Glomerular endothelial cell (primary cell): ENCODE results near the gene PLEKHO2. TPM values are rescaled to one million over a fixed set of nuclear protein-coding genes. Genes with fewer than 3 reads are reported as not detected.
"Not testable (repeated sequence)": the region's sequence is repeated elsewhere in the genome, so short reads cannot be mapped to it uniquely, and the experiment has no call there.

ENCODE experiments used
- DNase-seq: peaks from one replicate; pipeline ENCODE4 v3.0.0-alpha.2; 2011; ENCODE audit warnings: low read depth, low spot score; ENCODE audit errors: extremely low read depth
- total RNA-seq: library from RNA; depleted of rRNA; stranded (reverse); fragments of >200 nt; gene quantifications from 2 replicates; pipeline ENCODE4 v1.2.3, GENCODE V29; 2015

The PLEKHO2 gene, protein sequence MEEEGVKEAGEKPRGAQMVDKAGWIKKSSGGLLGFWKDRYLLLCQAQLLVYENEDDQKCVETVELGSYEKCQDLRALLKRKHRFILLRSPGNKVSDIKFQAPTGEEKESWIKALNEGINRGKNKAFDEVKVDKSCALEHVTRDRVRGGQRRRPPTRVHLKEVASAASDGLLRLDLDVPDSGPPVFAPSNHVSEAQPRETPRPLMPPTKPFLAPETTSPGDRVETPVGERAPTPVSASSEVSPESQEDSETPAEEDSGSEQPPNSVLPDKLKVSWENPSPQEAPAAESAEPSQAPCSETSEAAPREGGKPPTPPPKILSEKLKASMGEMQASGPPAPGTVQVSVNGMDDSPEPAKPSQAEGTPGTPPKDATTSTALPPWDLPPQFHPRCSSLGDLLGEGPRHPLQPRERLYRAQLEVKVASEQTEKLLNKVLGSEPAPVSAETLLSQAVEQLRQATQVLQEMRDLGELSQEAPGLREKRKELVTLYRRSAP
- 54.9 and 72.1 TPM in 2 replicates for total RNA-seq

DNA sequence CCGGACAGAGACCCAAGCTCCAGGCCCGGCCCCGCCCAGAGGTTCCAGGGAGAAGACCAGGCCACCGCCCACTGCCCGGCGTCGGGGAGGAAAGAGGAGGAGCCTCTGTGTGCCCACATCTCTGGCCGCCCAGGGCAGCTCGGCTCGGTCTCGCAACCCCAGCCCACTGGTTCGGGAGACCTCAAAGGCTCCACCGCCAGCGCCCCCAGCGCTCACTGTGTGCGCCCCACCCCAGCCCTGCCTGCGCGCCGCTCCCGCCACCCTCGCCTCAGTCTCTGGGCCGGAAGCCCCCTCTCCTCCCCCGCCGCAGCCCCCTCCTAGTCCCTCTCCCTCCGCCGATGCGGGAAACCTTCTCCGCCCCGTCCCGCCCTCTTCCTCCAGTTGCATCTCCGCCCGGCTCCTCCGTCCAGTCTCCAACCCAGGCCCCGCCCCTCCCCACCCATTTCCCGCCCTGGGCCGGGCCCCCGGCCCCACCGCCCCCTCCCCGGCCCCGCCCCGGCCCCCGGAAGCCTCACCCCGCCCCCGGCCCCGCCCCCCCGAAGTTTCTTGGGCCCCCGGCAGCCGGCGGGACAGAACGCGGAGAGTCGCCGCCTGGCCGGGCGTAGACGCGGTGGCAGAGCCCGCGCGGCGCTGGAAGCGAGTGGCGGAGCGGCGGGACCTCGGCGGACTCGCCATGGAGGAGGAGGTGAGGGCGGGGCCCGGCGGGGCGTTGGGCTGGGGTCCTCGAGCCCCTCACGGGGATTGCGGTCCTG is at the start of gene PLEKHO2:
Gene PLEKHO2 (plus strand): TSS at position 572 of the 752 bp plus-strand sequence. CDS start 102 bp downstream, at position 674.
- DNase-seq, result no peak

DNA sequence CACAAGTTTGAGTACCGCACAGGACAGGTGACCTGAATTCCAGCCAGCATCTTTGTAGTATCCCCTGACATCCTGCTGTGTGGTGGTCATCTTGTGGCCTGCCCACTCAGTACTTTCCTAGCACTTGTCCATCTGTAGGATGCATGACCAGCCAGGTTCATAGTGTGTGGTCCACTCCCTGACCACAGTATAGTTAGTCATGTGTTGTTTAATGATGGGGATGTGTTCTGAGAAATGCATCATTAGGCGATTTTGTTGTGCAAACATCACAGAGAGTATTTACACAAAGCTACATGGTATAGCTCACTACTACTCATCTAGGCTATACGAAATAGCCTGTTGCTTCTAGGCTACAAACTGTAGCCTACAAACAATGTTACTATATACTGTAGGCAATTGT is 49.4 kb upstream of the PLEKHO2 start:
- DNase-seq, result no peak

DNA sequence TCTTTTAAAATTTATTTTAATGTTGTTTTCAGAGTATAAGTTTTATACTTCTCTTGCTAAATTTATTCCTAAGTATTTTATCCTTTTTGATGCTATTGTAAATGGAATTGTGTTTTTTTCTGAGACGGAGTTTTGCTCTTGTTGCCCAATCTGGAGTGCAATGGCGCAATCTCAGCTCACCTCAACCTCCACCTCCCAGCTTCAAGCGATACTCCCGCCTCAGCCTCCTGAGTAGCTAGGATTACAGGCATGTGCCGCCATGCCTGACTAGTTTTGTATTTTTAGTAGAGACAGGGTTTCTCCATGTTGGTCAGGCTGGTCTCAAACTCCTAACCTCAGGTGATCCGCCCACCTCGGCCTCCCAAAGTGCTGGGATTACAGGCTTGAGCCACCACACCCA is 46.4 kb upstream of the PLEKHO2 start:
- not testable (repeated sequence) for DNase-seq

DNA sequence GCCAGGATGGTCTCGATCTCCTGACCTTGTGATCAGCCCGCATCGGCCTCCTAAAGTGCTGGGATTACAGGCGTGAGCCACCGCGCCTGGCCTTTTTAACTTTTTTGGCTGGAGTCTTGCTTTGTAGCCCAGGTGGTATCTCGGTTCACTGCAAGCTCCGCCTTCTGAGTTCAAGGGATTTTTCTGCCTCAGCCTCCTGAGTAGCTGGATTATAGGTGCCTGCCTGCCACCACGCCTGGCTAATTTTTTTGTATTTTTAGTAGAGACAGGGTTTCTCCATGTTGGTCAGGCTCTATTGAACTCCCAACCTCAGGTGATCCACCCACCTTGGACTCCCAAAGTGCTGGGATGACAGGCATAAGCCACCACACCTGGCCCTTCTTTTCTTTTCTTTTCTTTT is 45.8 kb upstream of the PLEKHO2 start:
- not testable (repeated sequence) for DNase-seq

DNA sequence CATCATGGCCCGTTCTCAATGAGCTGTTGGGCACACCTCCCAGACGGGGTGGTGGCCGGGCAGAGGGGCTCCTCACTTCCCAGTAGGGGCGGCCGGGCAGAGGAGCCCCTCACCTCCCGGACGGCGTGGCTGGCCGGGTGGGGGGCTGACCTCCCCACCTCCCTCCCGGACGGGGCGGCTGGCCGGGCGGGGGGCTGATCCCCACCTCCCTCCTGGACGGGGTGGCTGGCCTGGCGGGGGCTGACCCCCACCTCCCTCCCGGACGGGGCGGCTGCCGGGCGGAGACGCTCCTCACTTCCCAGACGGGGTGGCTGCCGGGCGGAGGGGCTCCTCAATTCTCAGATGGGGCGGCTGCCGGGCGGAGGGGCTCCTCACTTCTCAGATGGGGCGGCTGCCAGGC is 42.8 kb upstream of the PLEKHO2 start:
- not testable (repeated sequence) for DNase-seq

DNA sequence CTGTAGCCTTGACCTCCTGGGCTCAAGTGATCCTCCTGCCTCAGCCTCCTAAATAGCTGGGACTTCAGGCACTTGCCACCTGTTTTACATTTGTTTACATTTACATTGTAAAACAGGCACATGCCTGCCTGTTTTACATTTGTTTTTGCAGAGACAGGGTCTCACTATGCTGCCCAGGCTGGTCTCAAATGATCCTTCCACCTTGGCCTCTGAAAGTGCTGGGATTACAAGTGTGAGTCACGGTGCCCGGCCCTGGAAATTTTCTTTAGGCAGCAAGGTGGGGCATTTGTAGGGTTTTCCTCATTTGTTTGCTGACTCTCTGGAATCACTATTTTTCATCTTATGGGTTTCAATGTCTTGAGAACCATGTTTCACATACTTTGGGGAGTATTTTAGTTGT is 41.2 kb upstream of the PLEKHO2 start:
- DNase-seq, result no peak

DNA sequence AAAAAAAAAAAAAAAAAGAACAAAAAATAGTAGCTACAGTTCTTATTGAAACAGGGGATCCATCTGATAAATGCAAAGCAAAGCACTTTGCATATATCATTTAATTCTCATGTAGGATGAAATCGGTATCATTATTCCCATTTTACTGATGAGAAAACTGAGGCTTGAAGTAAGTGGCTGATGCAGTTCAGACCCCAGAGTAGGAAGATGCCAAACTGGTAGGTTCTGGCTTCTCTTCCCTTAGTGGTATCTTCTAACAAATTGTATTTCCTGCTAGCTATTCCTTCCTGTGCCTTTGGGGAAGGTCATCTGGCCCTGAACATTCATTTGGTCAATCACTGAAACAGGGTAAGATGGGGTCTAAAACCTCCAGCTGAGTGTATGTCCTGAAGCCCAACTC is 38.2 kb upstream of the PLEKHO2 start:
- DNase-seq, result no peak

DNA sequence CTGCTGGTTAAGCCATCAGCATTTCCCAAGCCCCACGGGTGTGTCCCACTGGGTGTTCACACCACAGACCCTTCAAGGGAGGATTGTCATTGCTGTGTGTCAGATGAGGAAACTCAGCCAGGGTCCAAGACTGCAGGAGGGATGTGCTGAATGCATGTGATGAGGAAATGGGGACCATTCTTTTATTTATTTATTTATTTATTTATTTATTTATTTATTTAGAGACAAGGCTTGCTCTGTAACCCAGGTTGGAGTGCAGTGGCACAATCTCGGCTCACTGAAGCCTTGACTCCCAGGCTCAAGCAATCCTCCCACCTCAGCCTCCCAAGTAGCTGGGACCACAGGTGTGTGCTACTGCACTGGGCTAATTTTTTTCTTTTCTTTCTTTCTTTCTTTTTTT is 37.1 kb upstream of the PLEKHO2 start:
- DNase-seq, result no peak

DNA sequence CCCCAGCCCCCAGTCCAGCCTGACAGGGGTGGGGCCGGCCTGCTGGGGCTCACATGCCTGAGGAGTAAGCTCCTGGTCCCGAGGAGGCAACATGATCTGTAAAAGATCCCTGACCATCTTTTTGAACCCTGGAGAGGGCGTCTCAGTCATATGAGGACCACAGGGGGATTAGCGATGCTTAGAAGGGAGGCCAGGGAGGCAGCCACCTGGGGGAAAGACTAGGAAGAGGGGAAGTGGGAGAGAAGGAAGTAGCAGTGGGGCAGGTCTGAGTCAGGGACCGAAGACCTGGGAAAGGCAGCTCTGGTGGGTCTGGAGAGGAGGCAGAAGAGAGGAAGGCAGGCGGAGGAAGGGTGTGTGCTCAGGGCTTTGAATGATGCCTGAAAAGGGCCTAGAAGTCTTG is 35.2 kb upstream of the PLEKHO2 start:
- DNase-seq, result no peak

DNA sequence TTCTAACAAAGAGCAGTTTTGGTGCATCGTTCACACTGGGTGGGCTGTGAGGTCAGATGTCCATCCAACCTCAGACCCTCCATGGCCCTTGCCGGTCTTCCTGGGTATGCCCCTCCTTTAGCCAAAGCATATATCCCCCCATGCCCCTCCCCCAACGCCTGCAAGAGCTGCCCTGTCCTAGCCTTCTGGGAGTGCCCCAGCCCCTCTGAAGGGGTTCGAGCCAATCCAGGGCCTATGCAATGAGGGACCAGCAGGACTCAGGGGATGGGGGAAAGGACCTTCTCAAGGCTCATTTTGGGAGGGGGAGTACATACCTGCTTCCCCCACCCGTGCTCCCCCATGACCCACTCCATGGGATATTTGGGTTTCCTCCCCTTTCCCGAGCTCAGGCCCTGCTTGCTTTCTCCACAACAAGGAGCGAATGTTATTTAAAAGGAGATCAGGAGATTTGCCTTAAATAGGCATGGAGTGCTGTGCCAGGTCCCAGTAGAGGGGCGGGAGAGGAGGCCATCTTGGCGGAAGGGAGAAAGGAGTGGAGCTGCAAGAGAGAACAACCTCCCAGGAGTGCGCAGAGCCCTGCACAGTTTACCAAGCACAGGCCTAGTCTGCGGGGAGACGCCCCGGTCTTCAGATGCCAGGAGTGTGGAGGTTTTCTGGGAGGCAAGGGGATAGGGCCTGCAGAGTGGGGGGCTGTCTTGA is 34.5 kb upstream of the PLEKHO2 start:
- no peak for DNase-seq

DNA sequence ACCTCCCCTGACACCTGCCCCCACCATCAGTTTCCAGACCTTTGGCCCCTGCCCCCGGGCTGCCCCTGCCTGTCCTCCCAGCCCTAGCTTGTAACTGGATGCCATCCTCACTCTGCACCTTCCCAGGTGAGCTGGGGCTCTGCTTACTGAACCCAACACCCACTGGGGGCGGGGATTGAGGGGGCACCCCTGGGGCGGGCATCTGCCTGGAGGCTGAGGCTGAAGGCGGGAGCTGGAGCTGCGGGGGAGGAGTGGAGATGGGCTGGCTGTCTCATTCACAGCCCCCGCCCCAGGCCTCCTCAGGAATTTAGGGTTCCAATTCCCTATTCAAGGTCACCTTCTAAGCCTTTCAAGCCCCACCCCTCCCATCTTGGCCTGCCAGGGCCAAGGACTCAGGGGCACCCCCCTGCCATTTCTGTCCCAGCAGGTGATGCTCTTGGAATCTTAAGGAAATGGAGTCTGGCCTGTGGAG is 33.9 kb upstream of the PLEKHO2 start:
- DNase-seq, result no peak

DNA sequence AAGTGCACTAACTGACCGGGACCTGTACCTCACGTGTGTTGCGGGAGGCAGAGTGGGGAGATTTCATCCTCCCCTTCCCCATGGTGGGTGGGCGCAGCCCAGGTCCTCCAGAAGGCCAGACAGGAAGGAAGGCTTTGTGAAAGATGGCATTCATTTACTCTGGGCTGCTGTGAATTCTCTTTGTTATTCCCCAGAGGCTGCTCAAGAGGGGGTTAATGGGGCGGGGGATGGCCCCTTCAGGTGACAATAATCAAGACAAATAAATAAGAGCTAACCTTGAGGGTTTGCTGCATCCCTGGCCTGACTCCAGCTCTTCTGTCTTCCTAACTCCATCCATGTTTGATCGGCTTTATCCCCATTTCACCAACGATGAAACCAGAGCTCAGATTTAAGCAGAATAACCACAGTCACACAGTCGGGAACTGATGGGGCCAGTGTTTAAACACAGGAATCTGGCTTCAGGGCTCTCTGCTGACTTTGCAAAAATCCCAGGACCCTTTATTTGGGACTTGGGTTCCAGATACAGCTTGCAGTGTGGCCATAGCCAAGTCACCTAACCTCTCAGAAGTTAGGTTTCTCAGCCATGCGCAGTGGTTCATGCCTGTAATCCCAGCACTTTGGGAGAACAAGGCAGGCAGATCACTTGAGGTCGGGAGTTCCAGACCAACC is 32.8 kb upstream of the PLEKHO2 start:
- no peak for DNase-seq

DNA sequence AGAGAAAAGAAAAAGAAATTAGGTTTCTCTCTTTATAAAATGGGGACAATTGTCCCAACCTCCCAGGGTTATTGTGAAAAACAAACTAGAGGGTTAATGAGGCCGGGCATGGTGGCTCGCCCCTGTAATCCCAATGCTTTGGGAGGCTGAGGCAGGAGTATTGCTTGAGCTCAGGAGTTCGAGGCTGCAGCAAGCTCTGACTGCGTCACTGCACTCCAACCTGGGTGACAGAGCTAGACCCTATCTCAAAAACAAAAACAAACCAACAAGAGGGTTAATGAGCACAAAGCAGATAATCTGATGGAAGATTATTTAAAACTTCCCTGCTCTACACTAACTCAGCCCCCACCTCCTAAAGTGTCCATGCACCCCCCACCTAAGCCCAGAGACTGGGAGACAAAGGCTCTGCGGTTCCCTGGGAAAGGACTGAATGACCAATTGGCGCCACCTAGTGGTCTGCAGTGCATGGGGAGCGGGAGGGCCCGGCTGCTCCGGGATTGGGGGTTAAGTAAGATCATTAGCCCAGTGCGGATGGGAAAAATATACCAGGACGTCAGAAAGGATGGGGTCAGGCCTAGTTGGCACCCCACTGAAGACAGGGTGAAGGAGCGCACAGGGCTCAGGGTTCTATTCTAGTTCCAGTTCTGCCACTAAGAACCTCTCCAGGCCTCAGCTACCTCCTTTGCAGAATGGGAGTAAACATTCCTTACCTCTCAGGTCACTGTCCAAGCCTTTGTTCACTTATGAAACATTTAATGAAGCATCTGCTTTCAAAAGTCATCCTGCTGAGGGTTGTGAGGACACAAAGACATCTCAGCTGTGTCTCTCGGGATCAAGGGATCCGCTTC is 31.8 kb upstream of the PLEKHO2 start:
- DNase-seq, result no peak

DNA sequence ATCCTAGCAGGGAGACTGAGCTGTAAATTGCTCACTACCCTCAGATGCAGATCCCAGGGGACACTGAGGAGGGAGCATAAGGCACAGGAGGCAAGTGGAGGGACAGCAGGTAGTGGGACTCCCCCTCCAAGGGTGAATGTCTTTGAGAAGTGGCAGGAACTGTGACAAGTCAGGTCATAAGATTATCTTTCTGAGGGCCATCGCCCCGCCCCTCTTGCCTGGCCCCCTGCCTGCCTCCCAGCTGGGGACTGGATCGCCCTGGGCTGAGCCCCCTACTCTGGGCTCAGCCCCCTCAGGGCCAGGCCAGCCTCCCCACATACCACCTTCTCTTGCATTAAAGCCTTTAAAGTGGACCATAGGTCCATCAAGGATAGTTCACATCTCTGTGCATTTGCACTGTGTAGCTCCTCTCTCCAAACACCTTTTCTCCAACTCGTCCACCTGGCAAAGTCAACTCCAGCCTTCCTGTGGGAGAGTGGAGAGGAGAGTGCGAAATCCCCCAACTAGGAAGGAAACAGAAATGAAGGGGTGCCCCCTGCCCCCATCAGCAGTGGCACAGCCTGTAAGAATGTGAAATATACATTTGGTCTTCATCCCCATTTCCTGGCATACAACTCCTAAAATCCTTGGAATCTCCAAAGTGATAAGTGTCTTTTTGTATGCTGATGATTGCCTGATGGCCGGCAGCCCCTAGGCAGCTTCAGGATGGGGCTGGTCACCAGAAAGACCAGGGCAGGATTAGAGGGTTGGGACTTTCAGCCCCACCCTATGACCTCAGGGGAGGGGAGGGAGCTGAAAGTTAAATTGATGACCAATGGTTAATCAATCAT is 31.0 kb upstream of the PLEKHO2 start:
- no peak for DNase-seq

DNA sequence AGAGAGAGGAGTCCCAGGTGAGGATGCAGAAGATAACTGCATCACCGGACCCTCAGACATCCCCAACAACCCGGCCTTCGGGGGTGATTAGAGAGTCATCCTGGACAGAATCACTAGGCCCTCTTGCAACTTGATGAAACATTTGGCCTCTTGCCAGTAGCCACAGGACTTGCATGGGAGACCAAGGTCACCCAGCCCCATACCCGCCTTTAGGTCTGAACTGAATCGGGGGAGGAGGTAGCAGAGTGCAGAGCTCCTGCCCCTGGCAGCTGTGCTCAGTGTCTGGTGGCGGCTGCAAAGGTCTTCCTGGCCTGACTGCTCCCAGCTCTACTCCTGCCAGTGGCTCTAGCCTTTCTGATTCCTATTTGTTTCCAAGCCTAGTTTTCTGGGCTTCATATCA is 28.6 kb upstream of the PLEKHO2 start:
- DNase-seq, result no peak

DNA sequence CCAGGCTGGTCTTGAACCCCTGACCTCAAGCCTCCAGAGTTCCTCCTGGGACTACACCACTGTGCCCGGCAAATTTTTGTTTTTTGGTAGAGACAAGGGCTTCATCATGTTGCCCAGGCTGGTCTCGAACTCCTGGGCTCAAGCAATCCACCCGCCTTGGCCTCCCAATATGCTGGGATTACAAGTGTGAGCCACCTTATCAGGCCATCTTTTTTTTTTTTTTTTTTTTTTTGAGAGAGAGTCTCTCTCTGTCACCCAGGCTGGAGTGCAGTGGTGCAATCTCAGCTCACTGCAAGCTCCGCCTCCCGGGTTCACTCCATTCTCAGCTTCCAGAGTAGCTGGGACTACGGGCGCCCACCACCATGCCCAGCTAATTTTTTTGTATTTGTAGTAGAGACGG is 27.4 kb upstream of the PLEKHO2 start:
- DNase-seq, result not testable (repeated sequence)

DNA sequence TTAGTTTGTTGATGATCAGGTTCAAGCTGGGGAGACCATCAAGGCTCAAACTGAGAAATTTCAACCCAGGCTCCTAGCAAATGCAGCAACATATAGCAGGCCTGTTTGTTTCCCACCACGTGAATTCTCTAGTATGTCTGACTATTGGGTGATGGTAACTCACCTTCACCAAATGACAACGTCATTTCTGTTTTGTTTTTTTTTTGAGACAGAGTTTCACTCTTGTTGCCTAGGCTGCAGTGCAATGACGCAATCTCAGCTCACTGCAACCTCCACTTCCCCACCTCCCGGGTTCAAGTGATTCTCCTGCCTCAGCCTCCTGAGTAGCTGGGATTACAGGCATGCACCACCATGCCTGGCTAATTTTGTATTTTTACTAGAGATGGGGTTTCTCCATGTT is 26.8 kb upstream of the PLEKHO2 start:
- DNase-seq, result not testable (repeated sequence)

DNA sequence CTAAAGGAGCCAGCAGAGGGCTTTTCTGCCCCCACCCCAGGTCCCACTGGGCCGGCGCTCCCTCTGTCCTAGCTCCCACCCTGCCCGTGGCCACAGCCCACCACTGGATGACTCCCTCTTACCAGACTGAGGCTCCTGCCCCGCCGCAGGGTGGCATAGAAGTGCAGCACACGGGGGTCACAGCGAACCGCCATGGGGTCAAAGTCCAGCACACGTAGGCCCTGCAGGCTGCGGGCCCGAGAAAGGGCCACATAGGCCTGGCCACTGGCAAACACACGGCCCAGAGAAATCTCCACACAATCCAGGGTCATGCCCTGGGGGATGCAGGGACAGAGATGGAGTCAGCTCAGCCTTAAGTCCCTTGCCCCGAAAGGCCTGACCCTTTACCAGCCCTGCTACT is 25.3 kb upstream of the PLEKHO2 start:
- no peak for DNase-seq

DNA sequence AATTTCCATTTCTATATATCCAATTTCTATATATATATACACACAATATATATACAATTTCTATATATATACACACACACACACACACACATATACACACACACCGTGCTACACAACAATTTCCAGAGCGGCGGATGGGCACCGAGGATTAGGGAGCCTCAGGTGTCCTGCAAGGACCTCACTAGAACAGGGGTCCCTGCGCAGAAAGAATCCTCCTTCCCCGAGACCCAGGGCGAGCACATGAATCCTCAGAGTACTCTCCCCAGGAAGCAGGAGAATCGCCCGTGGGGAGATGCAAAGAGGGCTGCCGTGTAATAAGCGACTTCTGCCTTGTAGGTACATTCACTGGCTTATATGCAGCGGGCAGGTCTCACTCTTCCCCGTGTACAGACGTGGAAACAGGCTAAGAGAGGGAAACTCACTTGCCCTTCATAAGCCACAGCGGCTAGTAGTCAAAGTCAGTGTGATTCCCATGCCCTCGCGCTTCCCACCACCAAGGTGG is 16.7 kb upstream of the PLEKHO2 start:
- DNase-seq, result no peak
